CD4-positive, CD25-positive, alpha-beta regulatory T cell (primary cell): ENCODE results near the gene ADPRS. TPM values are rescaled to one million over a fixed set of nuclear protein-coding genes. Genes with fewer than 3 reads are reported as not detected.
A peak's percentile ranks its signal among the peaks of the same experiment; 100 is the strongest.

ENCODE experiments used
- ATAC-seq, 2 donors: fragments of 150-1000 bp; cut with Tn5 transposase; one replicate each; pipeline ENCODE4 v1.10.0; 2021; ENCODE audit warnings: low read depth in 2 of 2, moderate number of reproducible peaks in 2 of 2, moderate library complexity in 1 of 2
- DNase-seq, 3 donors: peaks; one replicate each; pipeline versions ENCODE4 v3.0.0 to v3.0.0-alpha.2; 2012 to 2022; ENCODE audit warnings: mixed read lengths in 1 of 3
- H3K27ac ChIP-seq: one replicate; pipeline ENCODE4 v1.7.0; 2013; ENCODE audit warnings: mild to moderate bottlenecking, low read length; ENCODE audit not compliant: insufficient read depth, poor library complexity, severe bottlenecking
- H3K27me3 ChIP-seq: one replicate; pipeline ENCODE4 v1.7.0; 2013; ENCODE audit warnings: low read length; ENCODE audit not compliant: control insufficient read depth, insufficient read depth
- H3K36me3 ChIP-seq: one replicate; pipeline ENCODE4 v1.7.0; 2013; ENCODE audit warnings: mild to moderate bottlenecking, low read length, moderate library complexity; ENCODE audit not compliant: control insufficient read depth, insufficient read depth
- H3K4me1 ChIP-seq: 2 replicates; pipeline ENCODE4 v1.7.0; 2013; ENCODE audit warnings: mild to moderate bottlenecking, low read length; ENCODE audit not compliant: insufficient read depth, control insufficient read depth, poor library complexity, severe bottlenecking
- H3K4me3 ChIP-seq: one replicate; pipeline ENCODE4 v1.7.0; 2013; ENCODE audit warnings: low read depth, mild to moderate bottlenecking, low read length, moderate library complexity
- H3K9me3 ChIP-seq, 2 experiments: 1 replicate in 1 of 2; 2 replicates in 1 of 2; pipeline ENCODE4 v1.7.0; 2013; ENCODE audit warnings: low read length in 2 of 2, mild to moderate bottlenecking in 1 of 2, moderate library complexity in 1 of 2; ENCODE audit not compliant: control insufficient read depth in 2 of 2
- H3K27ac Mint-ChIP-seq, 3 donors: one replicate each; pipeline ENCODE4 v1.8.0; 2020 to 2022; ENCODE audit warnings: mild to moderate bottlenecking in 3 of 3, mixed read lengths in 3 of 3, moderate library complexity in 2 of 3
- H3K27me3 Mint-ChIP-seq: one replicate; pipeline ENCODE4 v1.8.0; 2022; ENCODE audit warnings: mild to moderate bottlenecking, mixed read lengths
- H3K36me3 Mint-ChIP-seq: one replicate; pipeline ENCODE4 v1.8.0; 2020; ENCODE audit warnings: mixed read lengths
- H3K4me1 Mint-ChIP-seq, 4 donors: one replicate each; pipeline ENCODE4 v1.8.0; 2020 to 2022; ENCODE audit warnings: mixed read lengths in 4 of 4, mild to moderate bottlenecking in 1 of 4
- H3K4me3 Mint-ChIP-seq, 4 donors: one replicate each; pipeline ENCODE4 v1.8.0; 2020 to 2022; ENCODE audit warnings: mild to moderate bottlenecking in 4 of 4, mixed read lengths in 4 of 4, moderate library complexity in 3 of 4
- H3K9me3 Mint-ChIP-seq, 7 donors: one replicate each; pipeline ENCODE4 v1.8.0; 2020 to 2022; ENCODE audit warnings: mixed read lengths in 7 of 7, mild to moderate bottlenecking in 3 of 7, moderate library complexity in 2 of 7
- polyA plus RNA-seq, 4 donors: library from polyadenylated mRNA; unstranded; fragments of 300-500 nt; fragmentation: Illumina TruSeq; gene quantifications; one replicate each; pipeline ENCODE4 v1.2.3, GENCODE V29; 2021
- total RNA-seq: library from RNA; stranded (reverse); gene quantifications from one replicate; pipeline ENCODE4 v1.2.3, GENCODE V29; 2022

The ADPRS gene
- total and polyA plus RNA-seq, 5 donors from 2014 or later: 20.6 to 41.6 (median 26.8) TPM

DNA sequence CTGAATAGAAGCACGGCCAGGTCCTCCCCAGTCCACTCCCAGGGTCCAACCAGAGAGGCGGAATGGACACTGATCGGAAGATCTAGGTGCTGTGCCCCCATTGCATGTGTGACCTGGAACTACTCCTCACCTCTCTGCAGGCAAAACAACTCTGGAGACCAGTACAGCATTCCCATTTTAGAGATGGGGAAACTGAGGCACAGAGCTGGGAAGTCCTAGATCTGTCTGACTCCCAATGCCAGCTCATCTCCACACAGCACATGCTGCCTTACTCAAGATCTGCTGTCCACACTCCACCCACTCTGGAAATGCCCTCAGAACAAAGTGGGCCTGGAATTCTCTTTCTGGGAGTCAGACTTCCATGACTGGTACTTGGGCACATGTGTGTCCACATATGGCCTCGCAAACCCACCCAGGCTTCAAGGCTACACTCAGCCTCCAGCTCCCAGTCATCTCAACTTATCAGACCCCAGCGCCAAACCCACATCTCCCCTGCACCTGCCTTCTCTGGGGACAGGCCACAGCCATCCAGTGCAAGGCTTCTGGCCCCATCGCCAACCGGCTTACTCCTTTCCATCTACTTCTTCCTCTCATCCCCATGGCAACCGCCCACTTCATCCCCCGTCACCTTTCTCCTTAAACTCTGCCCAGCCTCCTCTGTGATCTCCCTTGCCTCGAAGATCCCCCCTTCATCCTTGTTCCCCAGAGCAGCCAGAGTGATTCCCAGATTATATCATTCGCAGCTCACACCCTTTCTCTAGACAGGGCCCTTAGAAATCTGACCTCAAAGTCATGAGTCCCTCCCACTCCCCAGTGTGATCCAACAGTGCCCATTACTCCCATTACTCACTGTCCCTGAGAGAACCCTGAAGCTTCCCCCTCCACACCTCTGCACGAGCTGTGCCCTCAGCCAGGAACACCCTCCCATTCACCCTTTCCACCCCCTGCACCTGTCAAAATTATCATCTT is 33.7 kb downstream of the ADPRS start:
- peaks cover 0 to 3% (median 0%) of the 10 kb centered on the region in 7 donors for H3K9me3 Mint-ChIP-seq
- H3K36me3 Mint-ChIP-seq: no peaks in the 10 kb centered on the region
- H3K9me3 ChIP-seq: no peaks in the 10 kb centered on the region
- no peaks in the 10 kb centered on the region for H3K36me3 ChIP-seq
- H3K4me1 Mint-ChIP-seq: peaks cover 0 to 26% (median 10%) of the 10 kb centered on the region in 4 donors
- H3K4me1 ChIP-seq: no peaks in the 10 kb centered on the region
- H3K27me3 ChIP-seq: peaks cover 3% of the 10 kb centered on the region
- no peak for DNase-seq
- H3K4me3 Mint-ChIP-seq: peak overlapping the region in 2 of 4 donors; percentile 1 to 4
- H3K4me3 ChIP-seq: no peak overlapping the region
- H3K27ac Mint-ChIP-seq: no peak overlapping the region
- no peak for ATAC-seq
- H3K27me3 Mint-ChIP-seq: peaks cover 53% of the 10 kb centered on the region
- no peak overlapping the region for H3K27ac ChIP-seq

DNA sequence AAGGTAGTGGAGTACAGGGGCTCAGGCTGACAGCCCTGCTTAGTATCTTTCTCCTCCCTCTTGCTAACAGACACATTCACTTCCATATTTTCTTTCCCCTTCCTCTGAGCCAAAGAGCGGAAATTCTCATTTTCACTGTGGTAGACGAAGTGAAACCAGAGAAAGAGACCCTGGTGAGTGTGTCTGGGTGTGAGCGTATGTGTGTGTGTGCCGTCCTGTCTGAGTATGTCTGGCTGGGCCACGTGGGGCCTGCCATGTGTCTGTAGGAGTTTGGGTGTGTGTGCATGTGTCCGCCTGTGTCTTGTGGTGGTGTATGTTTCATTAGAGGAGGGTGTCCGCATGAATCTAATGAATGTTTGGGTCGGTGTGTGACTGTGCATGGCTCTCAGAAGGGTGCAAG is 34.7 kb downstream of the ADPRS start:
- H3K27ac ChIP-seq: no peak overlapping the region
- H3K36me3 ChIP-seq: no peaks in the 10 kb centered on the region
- H3K9me3 Mint-ChIP-seq: peaks cover 0 to 3% (median 0%) of the 10 kb centered on the region in 7 donors
- H3K4me1 ChIP-seq: no peaks in the 10 kb centered on the region
- H3K27me3 Mint-ChIP-seq: peaks cover 58% of the 10 kb centered on the region
- H3K9me3 ChIP-seq: no peaks in the 10 kb centered on the region
- H3K27me3 ChIP-seq: peaks cover 3% of the 10 kb centered on the region
- H3K36me3 Mint-ChIP-seq: no peaks in the 10 kb centered on the region
- DNase-seq (peak in 1 of 3 donors; percentile 37), ATAC-seq (peak; percentile 29 to 47)
- H3K27ac Mint-ChIP-seq: peak overlapping the region in 1 of 3 donors; percentile 32
- no peak overlapping the region for H3K4me3 ChIP-seq
- H3K4me3 Mint-ChIP-seq: peak overlapping the region in 1 of 4 donors; percentile 3
- peaks cover 0 to 26% (median 10%) of the 10 kb centered on the region in 4 donors for H3K4me1 Mint-ChIP-seq

DNA sequence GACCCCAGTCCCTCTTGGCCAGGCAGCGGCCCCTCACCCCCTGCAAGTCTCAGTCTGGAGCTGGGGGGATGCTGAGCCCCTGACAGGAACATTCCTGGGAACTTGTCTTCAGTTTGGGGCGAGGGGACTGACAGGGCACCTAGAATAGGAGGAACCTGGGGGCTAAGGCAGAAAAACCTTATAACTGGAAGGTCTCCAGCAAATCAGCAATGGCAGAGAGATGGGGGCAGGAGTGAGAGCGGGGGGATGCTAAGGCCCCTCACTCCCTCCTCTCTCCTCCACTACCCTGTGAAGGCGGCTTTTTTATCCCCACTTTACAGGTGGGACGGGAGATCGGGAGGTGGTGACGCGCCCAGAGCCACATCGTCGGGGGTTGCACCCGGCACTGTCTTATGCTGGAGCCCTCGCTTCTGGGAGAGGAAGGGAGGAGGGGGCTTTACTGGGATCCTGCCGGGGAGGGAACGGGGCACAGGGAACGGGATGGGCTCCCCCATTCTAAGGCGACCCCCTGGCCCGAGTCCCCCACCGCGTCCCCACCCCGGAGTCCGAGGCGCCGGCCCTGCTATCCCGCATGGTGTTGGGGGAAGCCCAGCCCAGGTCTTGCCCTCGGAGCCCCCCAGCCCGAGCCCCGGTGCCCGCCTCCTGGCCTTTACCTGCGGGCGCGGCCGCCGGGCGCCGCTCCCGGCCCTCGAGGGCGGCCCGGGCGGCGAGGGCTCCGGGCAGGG is 35.9 kb downstream of the ADPRS start:
- H3K27me3 Mint-ChIP-seq: peaks cover 59% of the 10 kb centered on the region

DNA sequence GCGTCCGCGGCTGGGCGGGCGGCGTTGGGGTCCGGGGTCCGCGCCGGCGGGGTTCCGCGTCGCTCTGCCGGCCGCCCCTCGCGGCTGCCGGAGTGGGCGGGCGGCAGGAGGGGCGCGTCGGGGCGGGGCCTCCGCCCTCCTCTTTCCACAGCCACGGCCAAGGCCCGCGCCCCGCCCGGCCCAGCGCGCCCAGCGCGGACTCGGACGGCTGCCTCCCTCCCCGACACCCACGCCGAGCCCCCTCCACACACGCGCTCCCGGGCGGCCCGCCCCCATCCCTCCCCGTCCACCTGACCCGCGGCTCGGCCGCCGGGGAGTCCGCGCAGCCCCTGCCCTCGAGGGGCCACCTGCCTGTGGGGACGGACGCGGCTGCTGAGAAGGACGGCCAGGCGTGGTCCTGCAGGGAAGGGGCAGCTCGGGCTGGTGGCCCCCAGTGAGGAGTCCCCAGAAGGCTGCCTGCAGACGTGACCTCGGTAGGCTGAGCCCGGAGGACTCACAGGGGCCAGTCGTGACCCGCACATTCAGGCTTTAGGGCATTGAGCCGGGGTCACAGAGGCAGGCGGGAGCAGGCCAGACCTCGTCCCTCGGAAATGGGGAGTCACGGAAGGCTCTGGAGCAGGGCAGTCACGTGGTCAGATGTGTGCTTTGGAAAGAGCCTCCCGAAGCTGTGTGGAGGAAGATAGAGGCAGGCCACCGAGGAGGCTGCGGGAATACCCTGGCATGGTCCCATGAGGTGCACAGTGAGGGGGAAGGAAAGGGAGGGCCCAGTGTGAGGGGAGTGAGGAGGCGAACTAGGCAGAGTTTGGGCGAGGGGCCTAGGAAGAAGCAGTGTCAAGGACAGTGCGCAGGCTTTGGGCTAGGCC is 36.7 kb downstream of the ADPRS start, which contains the start of gene COL8A2:
Gene COL8A2 (minus strand): TSS at position 94 of the 863 bp plus-strand sequence. CDS start 24,980 bp downstream, outside the sequence.
- no peak for ATAC-seq
- H3K27me3 Mint-ChIP-seq: peaks cover 55% of the 10 kb centered on the region
- Histone ChIP-seq H3K9me3 (no peaks in the 10 kb centered on the region), H3K36me3 (no peaks in the 10 kb centered on the region), H3K4me1 (no peaks in the 10 kb centered on the region), H3K27ac (no peak within 1 kb of the TSS), H3K4me3 (no peak within 1 kb of the TSS), H3K27me3 (peaks cover 3% of the 10 kb centered on the region)
- H3K36me3 Mint-ChIP-seq: no peaks in the 10 kb centered on the region
- DNase-seq: no peak
- H3K4me1 Mint-ChIP-seq: peaks cover 0 to 26% (median 10%) of the 10 kb centered on the region in 4 donors
- peak within 1 kb of the TSS in 1 of 3 donors; percentile 55 for H3K27ac Mint-ChIP-seq
- peaks cover 0 to 2% (median 0%) of the 10 kb centered on the region in 7 donors for H3K9me3 Mint-ChIP-seq
- peak within 1 kb of the TSS in 3 of 4 donors; percentile 56 to 82 (median 80) for H3K4me3 Mint-ChIP-seq

More for the DNA sequence above, 35.9 kb downstream of the ADPRS start:
- DNase-seq (no peak), ATAC-seq (no peak)
- Mint-ChIP-seq H3K4me1 (peaks cover 0 to 26% (median 10%) of the 10 kb centered on the region in 4 donors), H3K4me3 (peak overlapping the region in 3 of 4 donors; percentile 56 to 82 (median 80)), H3K9me3 (peaks cover 0 to 3% (median 0%) of the 10 kb centered on the region in 7 donors), H3K27ac (no peak overlapping the region), H3K36me3 (no peaks in the 10 kb centered on the region)
- no peak overlapping the region for H3K4me3 ChIP-seq
- H3K36me3 ChIP-seq: no peaks in the 10 kb centered on the region
- H3K27me3 ChIP-seq: peaks cover 3% of the 10 kb centered on the region
- H3K9me3 ChIP-seq: no peaks in the 10 kb centered on the region
- no peaks in the 10 kb centered on the region for H3K4me1 ChIP-seq
- no peak overlapping the region for H3K27ac ChIP-seq

DNA sequence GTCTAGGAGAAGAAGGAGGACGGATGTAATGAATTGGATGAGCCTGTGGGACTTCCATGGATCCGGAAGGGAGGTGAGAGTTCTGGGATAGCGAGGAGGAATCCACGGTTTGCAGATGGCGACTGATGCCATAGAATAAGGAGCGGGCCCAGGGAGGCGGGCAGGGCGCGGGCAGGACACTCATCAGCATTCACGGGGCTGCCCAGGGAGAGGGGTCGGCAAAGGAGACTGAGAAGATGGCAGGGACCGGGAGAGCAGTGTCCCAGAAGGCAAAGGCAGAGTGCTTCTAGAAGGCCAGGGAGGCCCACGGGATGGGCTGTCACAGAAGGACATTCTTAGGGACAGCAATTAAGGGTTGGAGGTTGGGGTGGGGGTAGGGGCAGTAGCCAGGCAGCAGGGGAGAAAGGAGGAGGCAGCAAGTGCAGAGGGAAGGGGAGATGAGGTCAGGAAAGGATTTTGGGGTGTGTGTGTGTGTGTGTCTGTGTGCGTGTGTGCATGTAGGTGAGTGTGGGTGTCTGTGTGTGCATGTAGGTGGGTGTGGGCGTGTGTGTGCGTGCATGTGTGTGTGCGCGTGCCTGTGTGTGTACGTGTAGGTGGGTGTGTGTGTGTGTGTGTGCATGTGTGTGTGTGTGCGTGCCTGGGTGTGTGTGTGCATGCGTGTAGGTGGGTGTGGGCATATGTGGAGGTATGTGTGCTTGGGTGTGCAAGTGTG is 37.5 kb downstream of the ADPRS start:
- DNase-seq: no peak
- peaks cover 48% of the 10 kb centered on the region for H3K27me3 Mint-ChIP-seq
- H3K4me1 ChIP-seq: no peaks in the 10 kb centered on the region
- H3K27ac ChIP-seq: no peak overlapping the region
- H3K27me3 ChIP-seq: peaks cover 3% of the 10 kb centered on the region
- ATAC-seq: no peak
- peaks cover 0 to 2% (median 0%) of the 10 kb centered on the region in 7 donors for H3K9me3 Mint-ChIP-seq
- no peaks in the 10 kb centered on the region for H3K36me3 Mint-ChIP-seq
- peak overlapping the region in 2 of 4 donors; percentile 32 to 77 for H3K4me3 Mint-ChIP-seq
- peaks cover 0 to 26% (median 10%) of the 10 kb centered on the region in 4 donors for H3K4me1 Mint-ChIP-seq
- H3K27ac Mint-ChIP-seq: peak overlapping the region in 1 of 3 donors; percentile 55
- no peaks in the 10 kb centered on the region for H3K9me3 ChIP-seq
- no peaks in the 10 kb centered on the region for H3K36me3 ChIP-seq
- no peak overlapping the region for H3K4me3 ChIP-seq

DNA sequence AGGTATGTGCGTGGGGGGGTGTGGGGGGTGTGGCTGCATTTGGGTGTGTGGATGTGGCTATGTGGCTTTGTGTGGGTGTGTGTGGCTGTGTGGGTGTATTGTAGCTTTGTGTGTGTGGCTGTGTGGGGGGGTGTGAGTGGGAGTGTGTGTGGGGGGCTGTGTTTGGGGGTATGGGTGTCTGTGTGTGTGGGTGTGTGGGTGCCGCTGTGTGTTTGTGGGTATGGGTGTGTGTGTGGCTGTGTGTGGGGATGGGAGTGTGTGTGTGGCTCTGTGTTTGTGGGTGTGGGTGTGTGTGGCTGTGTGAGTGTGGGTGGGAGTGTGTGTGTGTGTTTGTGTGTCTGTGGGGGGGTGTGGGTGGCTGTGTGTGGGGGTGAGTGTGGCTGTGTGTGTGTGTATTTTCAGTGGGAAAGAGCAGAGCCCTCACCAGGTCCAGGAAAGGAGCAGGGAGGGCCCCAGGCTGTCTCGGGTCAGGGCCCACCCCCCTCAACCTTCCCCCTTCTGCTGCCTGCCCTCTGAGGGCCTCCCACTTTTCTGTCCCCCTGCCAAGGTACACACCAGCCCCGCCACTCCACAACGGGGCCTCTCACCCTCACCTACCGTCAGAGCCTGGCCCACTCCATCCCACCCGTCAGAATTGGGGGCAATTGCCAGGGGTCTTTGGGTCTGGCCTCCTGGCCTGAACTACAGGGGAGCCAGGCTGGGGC is 38.3 kb downstream of the ADPRS start:
- H3K4me3 Mint-ChIP-seq: peak overlapping the region in 1 of 4 donors; percentile 51
- peaks cover 0 to 2% (median 0%) of the 10 kb centered on the region in 7 donors for H3K9me3 Mint-ChIP-seq
- DNase-seq: no peak
- peaks cover 3% of the 10 kb centered on the region for H3K27me3 ChIP-seq
- H3K36me3 Mint-ChIP-seq: no peaks in the 10 kb centered on the region
- no peak overlapping the region for H3K27ac Mint-ChIP-seq
- H3K9me3 ChIP-seq: no peaks in the 10 kb centered on the region
- H3K4me1 ChIP-seq: no peaks in the 10 kb centered on the region
- peaks cover 0 to 26% (median 10%) of the 10 kb centered on the region in 4 donors for H3K4me1 Mint-ChIP-seq
- peaks cover 42% of the 10 kb centered on the region for H3K27me3 Mint-ChIP-seq
- ATAC-seq: no peak
- H3K4me3 ChIP-seq: no peak overlapping the region
- no peak overlapping the region for H3K27ac ChIP-seq
- no peaks in the 10 kb centered on the region for H3K36me3 ChIP-seq
